ENCODE results near the gene EPHB2.

The EPHB2 gene

GRCh38 chr1:22737374-22738068, 26.9 kb downstream of the EPHB2 start:
- no peak for DNase-seq (ENCODE audit: low read depth in 1 of 2, low spot score in 1 of 2)
- TF ChIP-seq JUND (IDR thresholded peaks at IDR 0.05; ENCODE audit: low read depth) = no peak
- in situ Hi-C loops (cut with HindIII; ENCODE audit: low pct_unique_long_range_greater_than_20kb, low sequenced_read_pairs) = no loop called here

GRCh38 chr1:22738069-22738435, 27.4 kb downstream of the EPHB2 start:
- in situ Hi-C loops (cut with HindIII; ENCODE audit: low pct_unique_long_range_greater_than_20kb, low sequenced_read_pairs) = no loop called here
- DNase-seq (ENCODE audit: low read depth in 1 of 2, low spot score in 1 of 2) = no peak
- no peak for TF ChIP-seq JUND (IDR thresholded peaks at IDR 0.05; ENCODE audit: low read depth)

- in situ Hi-C loops (cut with HindIII; ENCODE audit: low pct_unique_long_range_greater_than_20kb, low sequenced_read_pairs) = no loop called here
- no peak for DNase-seq (ENCODE audit: low read depth in 1 of 2, low spot score in 1 of 2)
- TF ChIP-seq JUND (IDR thresholded peaks at IDR 0.05; ENCODE audit: low read depth) = no peak
Measured at GRCh38 chr1:22738522-22738921, 27.9 kb downstream of the EPHB2 start.

DNA sequence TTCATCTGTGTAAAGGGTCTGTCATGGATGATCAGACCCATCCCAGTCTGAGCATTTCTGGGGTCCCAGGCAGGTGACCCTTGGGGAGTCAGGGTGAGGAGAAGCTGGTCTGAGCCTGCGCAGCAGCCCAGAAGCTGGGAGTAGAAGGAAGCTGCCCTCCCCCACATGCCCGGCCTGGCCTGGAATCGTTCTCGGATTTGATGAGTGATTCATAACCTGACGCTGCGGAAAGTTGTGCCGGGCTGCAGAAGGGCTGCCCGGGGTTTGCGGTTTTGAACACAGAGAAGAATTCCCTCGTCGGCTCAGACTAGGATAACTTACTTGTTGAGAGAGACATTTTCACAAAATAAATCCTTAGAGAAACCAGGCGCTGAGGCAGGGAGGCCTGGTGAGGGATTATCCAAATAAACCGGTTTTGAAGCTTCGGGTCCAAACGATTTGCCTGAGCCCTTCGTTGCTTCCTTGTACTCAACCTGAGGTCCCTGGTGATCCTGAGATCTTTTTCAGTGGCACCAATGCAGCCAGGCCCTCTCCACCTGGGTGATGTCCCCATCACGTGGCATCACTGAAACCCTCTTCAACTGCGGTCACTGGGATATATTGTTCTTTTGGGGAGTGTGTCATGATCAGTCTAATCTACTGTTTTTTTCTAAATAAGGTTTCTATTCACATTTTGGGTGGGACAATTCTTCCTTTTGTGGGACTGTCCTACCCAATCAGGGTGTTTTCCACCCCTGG, 29.2 kb downstream of the EPHB2 start:
- in situ Hi-C loops (cut with HindIII; ENCODE audit: low pct_unique_long_range_greater_than_20kb, low sequenced_read_pairs) = no loop called here
- TF ChIP-seq JUND (IDR thresholded peaks at IDR 0.05; ENCODE audit: low read depth) = no peak
- no peak for DNase-seq (ENCODE audit: low read depth in 1 of 2, low spot score in 1 of 2)

- in situ Hi-C loops (cut with HindIII; ENCODE audit: low pct_unique_long_range_greater_than_20kb, low sequenced_read_pairs) = no loop called here
- DNase-seq (ENCODE audit: low read depth in 1 of 2, low spot score in 1 of 2) = no peak
- TF ChIP-seq JUND (IDR thresholded peaks at IDR 0.05; ENCODE audit: low read depth) = no peak
Measured at GRCh38 chr1:22741118-22741517, 30.5 kb downstream of the EPHB2 start.

GRCh38 chr1:22745669-22746585, 35.3 kb downstream of the EPHB2 start:
- no peak for TF ChIP-seq JUND (IDR thresholded peaks at IDR 0.05; ENCODE audit: low read depth)
- in situ Hi-C loops (cut with HindIII; ENCODE audit: low pct_unique_long_range_greater_than_20kb, low sequenced_read_pairs) = no loop called here
- DNase-seq (ENCODE audit: low read depth in 1 of 2, low spot score in 1 of 2) = no peak

DNA sequence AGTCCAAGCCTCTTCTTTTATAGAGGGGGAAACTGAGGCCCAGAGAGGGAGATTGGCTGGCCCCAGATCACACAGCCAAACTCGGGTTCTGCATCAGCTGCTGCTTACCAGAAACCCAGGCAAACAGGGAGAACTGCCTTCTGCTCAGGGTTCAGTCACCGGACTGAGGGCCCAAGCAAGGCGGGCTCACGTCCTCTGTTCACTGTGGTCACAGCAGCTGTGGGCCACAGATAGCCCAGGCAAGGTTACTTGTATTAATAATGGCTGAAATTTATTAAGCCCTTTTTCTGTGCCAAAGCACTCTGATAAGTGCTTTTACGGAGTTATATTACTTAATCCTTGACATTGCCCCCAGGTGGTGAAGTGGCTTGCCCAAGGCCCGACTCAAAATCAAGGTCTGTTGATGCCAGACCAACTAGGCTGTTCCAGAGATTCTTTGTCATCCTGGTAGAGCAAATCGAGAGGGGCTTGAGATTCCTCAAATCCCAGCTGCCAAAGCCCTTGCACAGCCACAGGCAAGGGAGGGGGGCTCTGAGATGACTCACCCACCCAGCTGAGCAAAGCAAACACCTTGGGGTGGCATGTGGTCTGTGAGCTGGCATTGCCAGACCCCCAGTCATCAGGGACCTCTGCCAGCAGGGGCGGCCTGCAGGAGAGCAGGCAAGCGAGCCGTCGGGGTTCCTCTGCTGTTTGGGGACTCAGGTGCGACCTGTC, 36.5 kb downstream of the EPHB2 start:
- no peak for DNase-seq (ENCODE audit: low read depth in 1 of 2, low spot score in 1 of 2)

DNA sequence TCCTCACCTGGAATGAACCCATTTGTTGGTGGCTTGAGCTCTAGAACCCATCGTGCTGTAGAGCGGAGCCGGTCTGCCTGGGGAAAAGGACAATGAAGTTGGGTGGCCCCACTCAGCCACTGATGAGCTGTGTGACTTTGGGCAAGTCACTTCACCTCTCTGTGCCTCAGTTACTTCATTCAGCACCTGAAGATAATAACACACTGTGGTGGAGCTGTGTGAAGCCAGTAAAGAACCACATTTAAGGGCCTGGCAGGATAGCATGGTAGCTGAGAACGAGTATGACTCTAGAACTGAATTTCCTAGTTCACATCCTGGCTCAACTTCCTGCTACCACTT, 37.1 kb downstream of the EPHB2 start:
- DNase-seq (ENCODE audit: low read depth in 1 of 2, low spot score in 1 of 2) = no peak
- in situ Hi-C loops (cut with HindIII; ENCODE audit: low pct_unique_long_range_greater_than_20kb, low sequenced_read_pairs) = no loop called here
- TF ChIP-seq JUND (IDR thresholded peaks at IDR 0.05; ENCODE audit: low read depth) = no peak

More for the DNA sequence above, 36.5 kb downstream of the EPHB2 start:
- in situ Hi-C loops (cut with HindIII; ENCODE audit: low pct_unique_long_range_greater_than_20kb, low sequenced_read_pairs) = no loop called here
- no peak for TF ChIP-seq JUND (IDR thresholded peaks at IDR 0.05; ENCODE audit: low read depth)

- no peak for TF ChIP-seq JUND (IDR thresholded peaks at IDR 0.05; ENCODE audit: low read depth)
- in situ Hi-C loops (cut with HindIII; ENCODE audit: low pct_unique_long_range_greater_than_20kb, low sequenced_read_pairs) = no loop called here
- no peak for DNase-seq (ENCODE audit: low read depth in 1 of 2, low spot score in 1 of 2)
Measured at GRCh38 chr1:22749503-22749902, 38.9 kb downstream of the EPHB2 start.

GRCh38 chr1:22749919-22750684, 39.5 kb downstream of the EPHB2 start:
- in situ Hi-C loops (cut with HindIII; ENCODE audit: low pct_unique_long_range_greater_than_20kb, low sequenced_read_pairs) = no loop called here
- no peak for TF ChIP-seq JUND (IDR thresholded peaks at IDR 0.05; ENCODE audit: low read depth)
- peak in 1 of 2 experiments; percentile 13 for DNase-seq (ENCODE audit: low read depth in 1 of 2, low spot score in 1 of 2)

DNA sequence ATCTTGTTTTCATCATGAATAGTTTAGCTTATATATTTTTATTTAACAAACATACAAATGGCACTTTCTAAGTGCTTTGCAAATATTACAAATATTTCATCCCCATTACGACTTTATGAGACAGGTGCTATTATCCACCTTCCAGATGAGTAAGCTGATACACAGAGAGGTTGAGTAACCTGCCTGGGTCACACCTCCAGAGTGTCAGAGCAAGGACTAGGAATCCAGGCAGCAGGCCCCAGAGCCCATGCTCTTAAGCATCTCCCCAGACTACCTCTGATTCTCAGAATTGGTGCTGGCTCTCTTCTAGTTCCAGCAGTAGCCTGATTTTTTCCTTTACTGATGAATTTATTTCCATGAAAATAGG, 40.0 kb downstream of the EPHB2 start:
- peak; percentile 34; the same call in 1 of the 2 replicates for TF ChIP-seq JUND (IDR thresholded peaks at IDR 0.05; ENCODE audit: low read depth)
- in situ Hi-C loops (cut with HindIII; ENCODE audit: low pct_unique_long_range_greater_than_20kb, low sequenced_read_pairs) = no loop called here
- peak; percentile 48 to 58 for DNase-seq (ENCODE audit: low read depth in 1 of 2, low spot score in 1 of 2)

DNA sequence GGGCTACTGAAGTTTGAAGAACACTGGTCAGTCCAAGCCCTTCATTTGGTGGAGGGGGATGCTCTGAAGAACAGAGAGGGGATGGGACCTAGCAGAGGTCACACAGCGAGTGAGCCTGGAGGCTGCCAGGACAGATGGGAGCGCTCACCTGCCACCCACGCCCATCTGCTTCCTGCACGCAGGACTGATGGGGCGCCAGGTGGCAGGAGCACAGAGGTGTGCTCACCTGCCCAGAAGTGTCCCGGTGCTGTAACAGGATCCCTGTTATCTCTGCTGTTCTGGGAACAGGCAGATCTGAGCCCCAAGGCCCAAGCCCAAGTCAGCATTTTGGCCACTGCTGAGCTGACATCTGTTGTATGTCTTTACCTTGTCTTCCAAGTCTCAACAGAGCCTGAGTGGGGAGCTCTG, 40.5 kb downstream of the EPHB2 start:
- TF ChIP-seq JUND (IDR thresholded peaks at IDR 0.05; ENCODE audit: low read depth) = no peak
- in situ Hi-C loops (cut with HindIII; ENCODE audit: low pct_unique_long_range_greater_than_20kb, low sequenced_read_pairs) = no loop called here
- peak in 1 of 2 experiments; percentile 13 for DNase-seq (ENCODE audit: low read depth in 1 of 2, low spot score in 1 of 2)
